Ovary (tissue), 3 donors: ENCODE data around the gene C2CD4A.

Source experiments
- CTCF ChIP-seq, 3 donors: fragments of 450-650 bp in 2 of 3; fragments of 200-600 bp in 1 of 3; IDR thresholded peaks; one replicate each; pipeline versions ENCODE4 v1.5.1 to v1.8.0; 2016 to 2022; ENCODE audit warnings: antibody characterized with exemption in 3 of 3, mild to moderate bottlenecking in 1 of 3
- POLR2A ChIP-seq: fragments of 450-650 bp; IDR thresholded peaks from one replicate; pipeline ENCODE4 v1.6.1; 2017; ENCODE audit warnings: antibody characterized with exemption, mild to moderate bottlenecking, moderate library complexity
- donor health status: DM: no; HTN: no; CAD: no.

GRCh38 chr15:62099094-62099601 lies 32.4 kb downstream of the C2CD4A start:
- TF ChIP-seq CTCF (IDR thresholded peaks at IDR 0.05) = no peak
- TF ChIP-seq POLR2A = no peak
